GM12864 (cell line): ENCODE measurements around the gene THY1.

Source experiments
- DNase-seq: peaks from one replicate; pipeline ENCODE4 v3.0.0-alpha.2; 2011; ENCODE audit warnings: low read depth
- H3K4me3 ChIP-seq: 2 replicates; pipeline ENCODE4 v1.5.1; 2011; ENCODE audit warnings: mild to moderate bottlenecking, low read depth, low read length, control low read depth
- CTCF ChIP-seq: IDR thresholded peaks from 2 replicates; pipeline ENCODE4 v1.5.1; 2011; ENCODE audit warnings: low read depth, mild to moderate bottlenecking, moderate library complexity, low read length, control low read depth, inconsistent platforms; ENCODE audit errors: missing control alignments

The THY1 gene

GRCh38 chr11:119369132-119369925, 53.6 kb downstream of the THY1 start:
- DNase-seq = no peak
- no peak overlapping the region for H3K4me3 ChIP-seq
- TF ChIP-seq CTCF = no peak

- no peak overlapping the region for H3K4me3 ChIP-seq
- no peak for DNase-seq
- no peak for TF ChIP-seq CTCF
Observed at GRCh38 chr11:119368121-119369034, 54.6 kb downstream of the THY1 start.

- DNase-seq = no peak
- TF ChIP-seq CTCF = no peak
- no peak overlapping the region for H3K4me3 ChIP-seq
Observed at GRCh38 chr11:119367661-119368120, 55.3 kb downstream of the THY1 start.
